MG63 (cell line): Measurements from ENCODE around the gene SCN4B. TPM values are rescaled to one million over a fixed set of nuclear protein-coding genes. Genes with fewer than 3 reads are reported as not detected.
"Not testable (repeated sequence)": the region's sequence is repeated elsewhere in the genome, so short reads cannot be mapped to it uniquely, and the experiment has no call there.

Experiments
- DNase-seq: peaks from one replicate; pipeline ENCODE4 v3.0.0-alpha.2; 2020
- H3K27me3 ChIP-seq: fragments of 250-450 bp; sonication (Bioruptor Pico); 2 replicates; pipeline ENCODE4 v1.5.1; 2020; ENCODE audit warnings: mild to moderate bottlenecking, moderate library complexity
- H3K36me3 ChIP-seq: fragments of 250-450 bp; sonication (Bioruptor Pico); 2 replicates; pipeline ENCODE4 v1.5.1; 2020; ENCODE audit warnings: mild to moderate bottlenecking, moderate library complexity
- H3K4me3 ChIP-seq: fragments of 250-450 bp; sonication (Bioruptor Pico); 2 replicates; pipeline ENCODE4 v1.5.1; 2020; ENCODE audit warnings: mild to moderate bottlenecking, moderate library complexity
- H3K9me3 ChIP-seq: fragments of 250-450 bp; sonication (Bioruptor Pico); 2 replicates; pipeline ENCODE4 v1.5.1; 2020; ENCODE audit warnings: mild to moderate bottlenecking, moderate library complexity
- total RNA-seq: library from RNA; depleted of rRNA; stranded (reverse); fragments of >200 nt; shearing (Covaris generic); gene quantifications from 2 replicates; pipeline ENCODE4 v1.2.3, GENCODE V29; 2014; ENCODE audit warnings: low replicate concordance; rRNA removed

Gene SCN4B
- 0.23 and 0.35 TPM in 2 replicates for total RNA-seq

- DNase-seq = peak; percentile 62
- peak within 1 kb of the TSS; percentile 18 for H3K4me3 ChIP-seq
- H3K9me3 ChIP-seq = no peaks in the 10 kb centered on the region
- H3K36me3 ChIP-seq = no peaks in the 10 kb centered on the region
- H3K27me3 ChIP-seq = peaks cover 14% of the 10 kb centered on the region; the same call in 1 of the 2 replicates
These were observed at the start of gene SCN4B for GRCh38 chr11:118152552-118153471. Gene SCN4B (minus strand): TSS chr11:118152823. CDS start chr11:118152673, 150 bp downstream.

GRCh38 chr11:118201966-118202365, 49.3 kb upstream of the SCN4B start:
- DNase-seq = no peak

GRCh38 chr11:118200901-118201680, 48.5 kb upstream of the SCN4B start:
- no peak for DNase-seq
- no peaks in the 10 kb centered on the region for H3K27me3 ChIP-seq
- no peak overlapping the region for H3K4me3 ChIP-seq
- no peaks in the 10 kb centered on the region for H3K9me3 ChIP-seq
- no peaks in the 10 kb centered on the region for H3K36me3 ChIP-seq

More at GRCh38 chr11:118201966-118202365, 49.3 kb upstream of the SCN4B start:
- Histone ChIP-seq H3K4me3 (no peak overlapping the region), H3K27me3 (no peaks in the 10 kb centered on the region), H3K36me3 (no peaks in the 10 kb centered on the region), H3K9me3 (no peaks in the 10 kb centered on the region)

- Histone ChIP-seq H3K36me3 (no peaks in the 10 kb centered on the region), H3K9me3 (no peaks in the 10 kb centered on the region), H3K27me3 (no peaks in the 10 kb centered on the region), H3K4me3 (no peak overlapping the region)
- DNase-seq = no peak
These were observed 47.9 kb upstream of the SCN4B start for GRCh38 chr11:118200497-118200896.

GRCh38 chr11:118199135-118199534, 46.5 kb upstream of the SCN4B start:
- DNase-seq = no peak
- H3K36me3 ChIP-seq = no peaks in the 10 kb centered on the region
- no peak overlapping the region for H3K4me3 ChIP-seq
- no peaks in the 10 kb centered on the region for H3K27me3 ChIP-seq
- no peaks in the 10 kb centered on the region for H3K9me3 ChIP-seq

GRCh38 chr11:118198370-118198769, 45.7 kb upstream of the SCN4B start:
- H3K4me3 ChIP-seq = no peak overlapping the region
- DNase-seq = peak; percentile 59
- no peaks in the 10 kb centered on the region for H3K27me3 ChIP-seq
- H3K9me3 ChIP-seq = no peaks in the 10 kb centered on the region
- H3K36me3 ChIP-seq = no peaks in the 10 kb centered on the region

- no peak overlapping the region for H3K4me3 ChIP-seq
- H3K36me3 ChIP-seq = no peaks in the 10 kb centered on the region
- DNase-seq = peak; percentile 79
- peaks cover 3% of the 10 kb centered on the region; the same call in 1 of the 2 replicates for H3K27me3 ChIP-seq
- H3K9me3 ChIP-seq = no peaks in the 10 kb centered on the region
These were observed 42.4 kb upstream of the SCN4B start for GRCh38 chr11:118194835-118195627.

GRCh38 chr11:118193910-118194566, 41.4 kb upstream of the SCN4B start:
- Histone ChIP-seq H3K27me3 (peaks cover 8% of the 10 kb centered on the region; the same call in 1 of the 2 replicates), H3K36me3 (no peaks in the 10 kb centered on the region), H3K4me3 (no peak overlapping the region), H3K9me3 (no peaks in the 10 kb centered on the region)
- DNase-seq = no peak

GRCh38 chr11:118192817-118193216, 40.2 kb upstream of the SCN4B start:
- not testable (repeated sequence) for H3K4me3 ChIP-seq, H3K27me3 ChIP-seq, H3K9me3 ChIP-seq, H3K36me3 ChIP-seq, DNase-seq

- H3K36me3 ChIP-seq = not testable (repeated sequence)
These were observed 38.4 kb upstream of the SCN4B start for GRCh38 chr11:118190942-118191506.

GRCh38 chr11:118186346-118187107, 33.9 kb upstream of the SCN4B start:
- Histone ChIP-seq H3K4me3 (no peak overlapping the region), H3K36me3 (no peaks in the 10 kb centered on the region), H3K9me3 (no peaks in the 10 kb centered on the region), H3K27me3 (peaks cover 14% of the 10 kb centered on the region)
- DNase-seq = no peak

More at GRCh38 chr11:118190942-118191506, 38.4 kb upstream of the SCN4B start:
- H3K27me3 ChIP-seq = peaks cover 14% of the 10 kb centered on the region
- not testable (repeated sequence) for DNase-seq, H3K4me3 ChIP-seq, H3K9me3 ChIP-seq

GRCh38 chr11:118184784-118185579, 32.4 kb upstream of the SCN4B start:
- Histone ChIP-seq H3K9me3 (no peaks in the 10 kb centered on the region), H3K36me3 (no peaks in the 10 kb centered on the region), H3K27me3 (peaks cover 11% of the 10 kb centered on the region), H3K4me3 (no peak overlapping the region)
- DNase-seq = no peak

- not testable (repeated sequence) for H3K27me3 ChIP-seq, H3K36me3 ChIP-seq, H3K4me3 ChIP-seq, H3K9me3 ChIP-seq, DNase-seq
These were observed 31.1 kb upstream of the SCN4B start for GRCh38 chr11:118183691-118184090.

GRCh38 chr11:118180300-118180703, 27.7 kb upstream of the SCN4B start:
- Histone ChIP-seq H3K4me3 (no peak overlapping the region), H3K36me3 (no peaks in the 10 kb centered on the region)
- DNase-seq = peak; percentile 65

More at GRCh38 chr11:118180300-118180703, 27.7 kb upstream of the SCN4B start:
- Histone ChIP-seq H3K27me3 (no peaks in the 10 kb centered on the region), H3K9me3 (no peaks in the 10 kb centered on the region)
